Measurements from ENCODE around the gene ARHGAP23. TPM values are rescaled to one million over a fixed set of nuclear protein-coding genes. Genes with fewer than 3 reads are reported as not detected.

ARHGAP23 gene
- total and polyA plus RNA-seq, 10 donors: 7.5 to 250 (median 67.0) TPM

- peak; percentile 97 for DNase-seq
- Histone ChIP-seq H3K27ac (peak overlapping the region in 4 of 8 donors; percentile 31 to 69 (median 64)), H3K36me3 (no peaks in the 10 kb centered on the region), H3K4me1 (peaks cover 18 to 65% (median 45%) of the 10 kb centered on the region in 6 donors), H3K9me3 (no peaks in the 10 kb centered on the region), H3K27me3 (replicated peaks in 1 of 7) (peaks cover 0 to 64% (median 37%) of the 10 kb centered on the region in 7 donors), H3K4me3 (peak overlapping the region; percentile 39 to 83 (median 56))
- intact Hi-C loops (cut with DNase I; ENCODE audit: low total_unique reads): no loop called here
- TF ChIP-seq CTCF (IDR thresholded peaks at IDR 0.05 in 8 of 11, conservative IDR thresholded peaks at IDR 0.05 in 3 of 11): peak; percentile 84 to 95 (median 92)
- TF ChIP-seq POLR2AphosphoS5 (IDR thresholded peaks at IDR 0.05): peak; percentile 41 to 80 (median 72)
- TF ChIP-seq POLR2A (IDR thresholded peaks at IDR 0.05): no peak
- 4 to 7% (median 4%) methylated on average over 24 to 52 of the region's 52 CpGs for WGBS, 5 donors
Observed at GRCh38 chr17:38557836-38558727, 129.8 kb downstream of the ARHGAP23 start.

- TF ChIP-seq CTCF (IDR thresholded peaks at IDR 0.05 in 8 of 11, conservative IDR thresholded peaks at IDR 0.05 in 3 of 11) (no peak), POLR2AphosphoS5 (IDR thresholded peaks at IDR 0.05) (no peak), POLR2A (IDR thresholded peaks at IDR 0.05) (no peak)
- peaks cover 23 to 71% (median 51%) of the 10 kb centered on the region in 6 donors for H3K4me1 ChIP-seq
- intact Hi-C loops (cut with DNase I; ENCODE audit: low total_unique reads): no loop called here
- H3K4me3 ChIP-seq: peak overlapping the region; percentile 39 to 83 (median 56)
- no peaks in the 10 kb centered on the region for H3K9me3 ChIP-seq
- WGBS, 5 donors: 0 to 5% (median 2%) methylated on average over 7 to 10 of the region's 10 CpGs
- H3K27ac ChIP-seq: peak overlapping the region in 5 of 8 donors; percentile 29 to 69 (median 62)
- DNase-seq: no peak
- H3K36me3 ChIP-seq: no peaks in the 10 kb centered on the region
- H3K27me3 ChIP-seq (replicated peaks in 1 of 7): peaks cover 0 to 64% (median 43%) of the 10 kb centered on the region in 7 donors
Observed at GRCh38 chr17:38558728-38559050, 130.4 kb downstream of the ARHGAP23 start.

- Histone ChIP-seq H3K4me3 (peak overlapping the region; percentile 39 to 83 (median 56)), H3K9me3 (no peaks in the 10 kb centered on the region), H3K4me1 (peaks cover 23 to 77% (median 55%) of the 10 kb centered on the region in 6 donors), H3K27me3 (replicated peaks in 1 of 7) (peaks cover 0 to 64% (median 48%) of the 10 kb centered on the region in 7 donors), H3K27ac (peak overlapping the region in 5 of 8 donors; percentile 29 to 69 (median 62)), H3K36me3 (no peaks in the 10 kb centered on the region)
- DNase-seq: peak; percentile 96
- TF ChIP-seq POLR2AphosphoS5 (IDR thresholded peaks at IDR 0.05) (peak in 2 of 3 donors; percentile 26 to 36), CTCF (IDR thresholded peaks at IDR 0.05 in 8 of 11, conservative IDR thresholded peaks at IDR 0.05 in 3 of 11) (peak in 10 of 11 experiments; percentile 10 to 67 (median 43)), POLR2A (IDR thresholded peaks at IDR 0.05) (no peak)
- WGBS, 5 donors: 4 to 8% (median 5%) methylated on average over 31 to 44 of the region's 44 CpGs
- intact Hi-C loops (cut with DNase I; ENCODE audit: low total_unique reads): no loop called here
Observed at GRCh38 chr17:38559051-38559879, 131.0 kb downstream of the ARHGAP23 start.
